Left cardiac atrium (tissue), 4 donors: Measurements from ENCODE around the gene NKD2. TPM values are rescaled to one million over a fixed set of nuclear protein-coding genes. Genes with fewer than 3 reads are reported as not detected.
A peak's percentile ranks its signal among the peaks of the same experiment; 100 is the strongest.

Experiments used
- ATAC-seq, 2 donors: fragments of 200-7000 bp; cut with Tn5 transposase; one replicate each; pipeline ENCODE4 v1.9.1; 2020; ENCODE audit warnings: mild to moderate bottlenecking in 2 of 2, moderate library complexity in 2 of 2
- DNase-seq: peaks from one replicate; pipeline ENCODE4 v3.0.0-alpha.2; 2020
- intact Hi-C, 2 donors: fragments of 100-400 bp; cut with DNase I; formaldehyde crosslinking; loops; one replicate each; pipeline versions ENCODE4 v1.14.1 to v1.15.1; 2022 to 2023
- total RNA-seq, 2 donors: library from RNA; stranded (reverse); fragmentation: NEBNext Ultra II Directional; extraction: Animal tissue kit (Norgen Biotek cat#: 25700); gene quantifications; one replicate each; pipeline ENCODE4 v1.2.1, GENCODE V29; 2021
- donor health status: DM: no; HTN: yes; CAD: no.
- donor health status: DM: no; HTN: yes; CAD: no; lungs with severe emphysema.
- donor health status: DM: yes; HTN: yes; CAD: no.
- donor health status: Dilated cardiomyopathy.

The NKD2 gene
- total RNA-seq, 2 donors from 2014 or later: 4.4 to 10.4 TPM

- no peak for ATAC-seq
- intact Hi-C loops: no loop called here
- DNase-seq: no peak
These were observed 25.2 kb downstream of the NKD2 start for GRCh38 chr5:1033606-1034420.

- peak; percentile 12 for DNase-seq
- no peak for ATAC-seq
- intact Hi-C loops: no loop called here
These were observed 25.9 kb downstream of the NKD2 start for GRCh38 chr5:1034421-1034905.

GRCh38 chr5:1034986-1035385 is 26.4 kb downstream of the NKD2 start:
- DNase-seq: no peak
- intact Hi-C loops: no loop called here
- no peak for ATAC-seq

- intact Hi-C loops: no loop called here
- peak; percentile 12 for DNase-seq
- ATAC-seq: no peak
These were observed 27.1 kb downstream of the NKD2 start for GRCh38 chr5:1035421-1036405.

GRCh38 chr5:1036504-1037122 is 28.0 kb downstream of the NKD2 start:
- DNase-seq (no peak), ATAC-seq (no peak)
- intact Hi-C loops: no loop called here

GRCh38 chr5:1037123-1037670 is 28.6 kb downstream of the NKD2 start:
- intact Hi-C loops: no loop called here
- DNase-seq (peak; percentile 19), ATAC-seq (no peak)

GRCh38 chr5:1037671-1038416 is 29.2 kb downstream of the NKD2 start:
- intact Hi-C loops: no loop called here
- DNase-seq (peak; percentile 23), ATAC-seq (no peak)

GRCh38 chr5:1038417-1039209 is 30.0 kb downstream of the NKD2 start:
- ATAC-seq (no peak), DNase-seq (no peak)
- intact Hi-C loops: no loop called here

GRCh38 chr5:1039210-1039548 is 30.6 kb downstream of the NKD2 start:
- intact Hi-C loops: no loop called here
- ATAC-seq (no peak), DNase-seq (no peak)

GRCh38 chr5:1039706-1040260 is 31.2 kb downstream of the NKD2 start:
- DNase-seq (no peak), ATAC-seq (no peak)
- intact Hi-C loops: no loop called here

- ATAC-seq: no peak
- intact Hi-C loops: no loop called here
- peak; percentile 23 for DNase-seq
These were observed 32.0 kb downstream of the NKD2 start for GRCh38 chr5:1040571-1040970.

GRCh38 chr5:1041225-1042143 is 32.9 kb downstream of the NKD2 start:
- intact Hi-C loops: no loop called here
- ATAC-seq (no peak), DNase-seq (no peak)

- intact Hi-C loops: no loop called here
- no peak for ATAC-seq
- no peak for DNase-seq
These were observed 34.0 kb downstream of the NKD2 start for GRCh38 chr5:1042626-1043025.

GRCh38 chr5:1043327-1043726 is 34.7 kb downstream of the NKD2 start:
- ATAC-seq: no peak

GRCh38 chr5:1044117-1044516 is 35.5 kb downstream of the NKD2 start:
- DNase-seq: no peak
- no peak for ATAC-seq
- intact Hi-C loops: no loop called here

More at GRCh38 chr5:1043327-1043726, 34.7 kb downstream of the NKD2 start:
- intact Hi-C loops: no loop called here
- no peak for DNase-seq

GRCh38 chr5:1045960-1046560 is 37.5 kb downstream of the NKD2 start:
- no peak for DNase-seq
- intact Hi-C loops: no loop called here
- no peak for ATAC-seq
